Measurements from ENCODE around the gene EHD3. TPM values are rescaled to one million over a fixed set of nuclear protein-coding genes. Genes with fewer than 3 reads are reported as not detected.
A peak's percentile ranks its signal among the peaks of the same experiment; 100 is the strongest.

Gene EHD3
- total and polyA plus RNA-seq, 2 of the 8 experiments (the other 6 are each of a cell fraction or from before 2014, with no cell fraction given) = 9.3 to 12.0 TPM

- H3K4me3 ChIP-seq (ENCODE audit: extremely low read depth in 1 of 4, insufficient read depth in 2 of 4, low read depth in 3 of 4, low read length in 4 of 4) = no peak overlapping the region
- no peak overlapping the region for H4K91ac ChIP-seq (replicated peaks; ENCODE audit: insufficient read length, low read length)
- TF ChIP-seq TAF1 (IDR thresholded peaks at IDR 0.05; ENCODE audit: low read depth, low read length) (no peak), CHD2 (IDR thresholded peaks at IDR 0.05; ENCODE audit: low read length) (no peak), CEBPB (IDR thresholded peaks at IDR 0.05; ENCODE audit: low read depth, low read length) (no peak), SIRT6 (IDR thresholded peaks at IDR 0.05; ENCODE audit: low read length) (no peak)
- H3K18ac ChIP-seq (ENCODE audit: extremely low read depth, low read length) = 0 out of 2 replicates have a peak overlapping the region, but pooled peaks have one; percentile 14
- 0 out of 2 replicates have a peak overlapping the region, but pooled peaks have one; percentile 19 for H2AFZ ChIP-seq (ENCODE audit: low read length)
- ChIA-PET POLR2A (ENCODE audit: partially characterized antibody) (no interaction called here), CTCF (ENCODE audit: partially characterized antibody) (interaction anchor here (1.0 to 2.1 kb wide), 6 partner anchors 13 to 189 kb away, joined by 3 to 8 read pairs (median 3); no protein-coding TSS in a partner anchor)
- H2BK20ac ChIP-seq (ENCODE audit: low read length) = no peak overlapping the region
- no peak overlapping the region for H4K5ac ChIP-seq (ENCODE audit: insufficient read length, low read depth, low read length)
- no peak overlapping the region for H3K4ac ChIP-seq (replicated peaks; ENCODE audit: insufficient read length, low read depth, low read length)
- 0 out of 2 replicates have a peak overlapping the region, but pooled peaks have one; percentile 38 for H2BK5ac ChIP-seq (ENCODE audit: low read depth, low read length)
- H3K9me3 ChIP-seq (ENCODE audit: insufficient read depth in 2 of 2, low read depth in 1 of 2, low read length in 1 of 2) = no peaks in the 10 kb centered on the region
- no peak overlapping the region for H3K9ac ChIP-seq (replicated peaks in 1 of 4; ENCODE audit: extremely low read depth in 1 of 4, low read depth in 3 of 4, low read length in 3 of 4)
- H3K23me2 ChIP-seq (ENCODE audit: low read depth, low read length) = no peaks in the 10 kb centered on the region
- H3K14ac ChIP-seq (ENCODE audit: insufficient read length) = no peak overlapping the region
- H4K20me1 ChIP-seq (replicated peaks in 1 of 2; ENCODE audit: control insufficient read depth in 1 of 2, insufficient read depth in 2 of 2, low read length in 2 of 2) = no peaks in the 10 kb centered on the region
- H2AK5ac ChIP-seq (ENCODE audit: low read depth, low read length) = peak overlapping the region; percentile 30; the same call in 1 of the 2 replicates
- H3K4me1 ChIP-seq (replicated peaks in 1 of 4; ENCODE audit: control insufficient read depth in 3 of 4, insufficient read depth in 4 of 4, low read length in 3 of 4) = no peaks in the 10 kb centered on the region
- H3K79me1 ChIP-seq (ENCODE audit: low read depth, low read length) = no peaks in the 10 kb centered on the region
- no peak overlapping the region for H2BK12ac ChIP-seq (ENCODE audit: low read depth, low read length)
- no peak overlapping the region for H2BK15ac ChIP-seq (ENCODE audit: low read length)
- H3K4me2 ChIP-seq (ENCODE audit: insufficient read depth in 1 of 2, low read depth in 2 of 2, low read length in 2 of 2) = no peak overlapping the region
- no peak overlapping the region for H2BK120ac ChIP-seq (replicated peaks; ENCODE audit: low read depth, low read length)
- 88% methylated on average over 10 of the region's 10 CpGs; no CpG with 5 or more reads in 1 of the 2 experiments for WGBS, 2 experiments (ENCODE audit: extremely low coverage in 1 of 2, insufficient coverage in 1 of 2, insufficient read length in 1 of 2, insufficient replicate concordance in 2 of 2, low coverage in 1 of 2, low lambda C conversion rate in 2 of 2, missing lambda C conversion rate in 1 of 2)
- DNase-seq (ENCODE audit: low read depth in 1 of 2, low spot score in 2 of 2) = peak in 1 of 2 experiments; percentile 19
- no peak overlapping the region for H3K23ac ChIP-seq (ENCODE audit: insufficient read length)
- H3K27me3 ChIP-seq (replicated peaks in 1 of 4; ENCODE audit: control insufficient read depth in 3 of 4, extremely low read depth in 1 of 4, insufficient read depth in 3 of 4, low read length in 3 of 4) = no peaks in the 10 kb centered on the region
- no peak for FAIRE-seq
- H3K36me3 ChIP-seq (ENCODE audit: control insufficient read depth in 2 of 4, insufficient read depth in 4 of 4, low read length in 3 of 4) = no peaks in the 10 kb centered on the region
- no peaks in the 10 kb centered on the region for H3K79me2 ChIP-seq (ENCODE audit: control insufficient read depth in 1 of 2, insufficient read depth in 2 of 2, low read length in 2 of 2)
- no peak overlapping the region for H3K56ac ChIP-seq (replicated peaks; ENCODE audit: insufficient read length, low read depth, low read length)
- no peak overlapping the region for H4K8ac ChIP-seq (ENCODE audit: extremely low read depth, insufficient read depth, low read length)
- no peak overlapping the region for H3K27ac ChIP-seq (ENCODE audit: low read depth, low read length)
Measured at GRCh38 chr2:31227711-31228125, 6.2 kb upstream of the EHD3 start.

Measured in H1 (cell line).